GM23338 (cell line): ENCODE data around the gene LGALS13. TPM values are rescaled to one million over a fixed set of nuclear protein-coding genes. Genes with fewer than 3 reads are reported as not detected.

Experiments
- ATAC-seq: fragments of 200-7000 bp; cut with Tn5 transposase; 3 replicates; pipeline ENCODE4 v1.9.1; 2020
- DNase-seq: peaks from one replicate; pipeline ENCODE4 v3.0.0-alpha.2; 2015; ENCODE audit warnings: low spot score
- H2AFZ ChIP-seq: fragments of 200-600 bp; sonication (generic); 2 replicates; pipeline ENCODE4 v1.8.0; 2016; ENCODE audit warnings: antibody characterized with exemption, mild to moderate bottlenecking, moderate library complexity
- H3F3A ChIP-seq: fragments of 200-600 bp; sonication (generic); replicated peaks from 2 replicates; pipeline ENCODE4 v1.8.0; 2017; ENCODE audit warnings: antibody characterized with exemption, mixed run types, low read depth
- H3K27ac ChIP-seq: fragments of 200-600 bp; sonication (generic); 2 replicates; pipeline ENCODE4 v1.6.1; 2016; ENCODE audit warnings: low read depth
- H3K27me3 ChIP-seq: fragments of 200-600 bp; sonication (generic); 2 replicates; pipeline ENCODE4 v1.8.0; 2016; ENCODE audit warnings: mild to moderate bottlenecking, mixed run types, moderate library complexity; ENCODE audit not compliant: insufficient read depth
- H3K36me3 ChIP-seq: fragments of 200-600 bp; sonication (generic); 2 replicates; pipeline ENCODE4 v1.8.0; 2016; ENCODE audit warnings: mild to moderate bottlenecking; ENCODE audit not compliant: insufficient read depth
- H3K4me1 ChIP-seq: fragments of 200-600 bp; sonication (generic); 2 replicates; pipeline ENCODE4 v1.8.0; 2016; ENCODE audit warnings: mild to moderate bottlenecking, moderate library complexity; ENCODE audit not compliant: insufficient read depth
- H3K4me2 ChIP-seq: fragments of 200-600 bp; sonication (generic); 2 replicates; pipeline ENCODE4 v1.7.1; 2017; ENCODE audit warnings: mixed run types
- H3K4me3 ChIP-seq: fragments of 200-600 bp; sonication (generic); 2 replicates; pipeline ENCODE4 v1.6.1; 2016; ENCODE audit warnings: mixed run types
- H3K79me2 ChIP-seq: fragments of 200-600 bp; sonication (generic); replicated peaks from 2 replicates; pipeline ENCODE4 v1.8.0; 2017; ENCODE audit warnings: mild to moderate bottlenecking; ENCODE audit not compliant: insufficient read depth
- H3K9me2 ChIP-seq: fragments of 200-600 bp; sonication (generic); 2 replicates; pipeline ENCODE4 v1.8.0; 2017; ENCODE audit not compliant: insufficient read depth
- H4K20me1 ChIP-seq: fragments of 200-600 bp; sonication (generic); replicated peaks from 2 replicates; pipeline ENCODE4 v1.8.0; 2017; ENCODE audit warnings: mild to moderate bottlenecking; ENCODE audit not compliant: insufficient read depth
- H3K27ac Mint-ChIP-seq: 2 replicates; pipeline ENCODE4 v1.8.0; 2020; ENCODE audit warnings: inconsistent platforms, mild to moderate bottlenecking, moderate library complexity, mixed read lengths
- H3K27me3 Mint-ChIP-seq: 3 replicates; pipeline ENCODE4 v1.8.0; 2022; ENCODE audit warnings: low read depth, mild to moderate bottlenecking, moderate library complexity, mixed read lengths, inconsistent platforms; ENCODE audit not compliant: insufficient read depth, poor library complexity
- H3K36me3 Mint-ChIP-seq: 3 replicates; pipeline ENCODE4 v1.8.0; 2021; ENCODE audit warnings: low read depth, mild to moderate bottlenecking, inconsistent platforms, moderate library complexity, mixed read lengths
- H3K4me1 Mint-ChIP-seq: 3 replicates; pipeline ENCODE4 v1.8.0; 2020; ENCODE audit warnings: mild to moderate bottlenecking, inconsistent platforms, mixed read lengths
- H3K4me3 Mint-ChIP-seq: 3 replicates; pipeline ENCODE4 v1.8.0; 2021; ENCODE audit warnings: moderate library complexity, mild to moderate bottlenecking, inconsistent platforms, mixed read lengths
- H3K9me3 Mint-ChIP-seq: 3 replicates; pipeline ENCODE4 v1.8.0; 2020; ENCODE audit warnings: moderate library complexity, mild to moderate bottlenecking, inconsistent platforms, mixed read lengths
- EZH2phosphoT487 ChIP-seq: fragments of 200-600 bp; sonication (generic); IDR thresholded peaks from one replicate; pipeline ENCODE4 v1.8.1; 2018; ENCODE audit warnings: antibody characterized with exemption; ENCODE audit not compliant: unreplicated experiment
- JUNB ChIP-seq: IDR thresholded peaks from one replicate; pipeline ENCODE4 v1.6.1; 2016; ENCODE audit warnings: antibody characterized with exemption; ENCODE audit not compliant: unreplicated experiment
- ZNF331 ChIP-seq: fragments of 250-450 bp; sonication (Bioruptor Pico); IDR thresholded peaks from 2 replicates; pipeline ENCODE4 v1.5.0; 2020; ENCODE audit warnings: low read depth, mild to moderate bottlenecking, moderate library complexity
- polyA plus RNA-seq: library from polyadenylated mRNA; unstranded; fragments of >200 nt; fragmentation: Nextera tagmentation; extraction: Ambion mirVana; gene quantifications from 2 replicates; pipeline ENCODE4 v1.2.1, GENCODE V29; 2016
- total RNA-seq: library from RNA; depleted of rRNA; stranded (reverse); fragments of >200 nt; shearing (Covaris generic); gene quantifications from 2 replicates; pipeline ENCODE4 v1.2.3, GENCODE V29; 2014
- TF ChIP-seq, protein P1 (sequence below): fragments of 250-450 bp; sonication (Bioruptor Pico); IDR thresholded peaks from 2 replicates; pipeline ENCODE4 v1.5.0; 2020; ENCODE audit warnings: mild to moderate bottlenecking, moderate library complexity
- TF ChIP-seq, protein P2 (sequence below): IDR thresholded peaks from 2 replicates; pipeline ENCODE4 v1.6.1; 2016; ENCODE audit warnings: antibody characterized with exemption

The LGALS13 gene
- total and polyA plus RNA-seq, 2 experiments from 2014 or later, result not detected

DNA sequence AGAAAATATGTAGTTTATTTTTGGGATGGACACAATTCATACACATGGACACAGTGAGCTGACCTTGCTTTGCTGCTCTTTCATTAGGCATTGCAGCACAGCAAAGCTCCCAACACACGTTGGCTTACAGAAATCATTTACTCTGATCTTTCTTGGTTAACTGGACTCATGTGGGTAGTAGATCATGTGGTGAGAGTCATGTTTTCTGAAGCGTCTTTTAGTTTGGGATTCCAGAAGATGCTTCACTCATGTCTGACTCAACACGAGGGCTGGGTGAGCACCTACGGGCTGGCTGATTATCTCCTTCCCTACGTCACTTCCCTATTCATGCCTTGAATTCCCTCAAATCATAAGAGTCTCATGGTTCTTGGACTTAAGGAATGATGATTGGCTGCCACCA lies 41.3 kb downstream of the LGALS13 start:
- H2AFZ ChIP-seq, result no peak overlapping the region

More for the DNA sequence above, 41.3 kb downstream of the LGALS13 start:
- H3K4me1 ChIP-seq, result no peaks in the 10 kb centered on the region
- H3K27me3 Mint-ChIP-seq, result peaks cover 13% of the 10 kb centered on the region
- no peaks in the 10 kb centered on the region for H3K36me3 Mint-ChIP-seq
- TF ChIP-seq, protein P1, sequence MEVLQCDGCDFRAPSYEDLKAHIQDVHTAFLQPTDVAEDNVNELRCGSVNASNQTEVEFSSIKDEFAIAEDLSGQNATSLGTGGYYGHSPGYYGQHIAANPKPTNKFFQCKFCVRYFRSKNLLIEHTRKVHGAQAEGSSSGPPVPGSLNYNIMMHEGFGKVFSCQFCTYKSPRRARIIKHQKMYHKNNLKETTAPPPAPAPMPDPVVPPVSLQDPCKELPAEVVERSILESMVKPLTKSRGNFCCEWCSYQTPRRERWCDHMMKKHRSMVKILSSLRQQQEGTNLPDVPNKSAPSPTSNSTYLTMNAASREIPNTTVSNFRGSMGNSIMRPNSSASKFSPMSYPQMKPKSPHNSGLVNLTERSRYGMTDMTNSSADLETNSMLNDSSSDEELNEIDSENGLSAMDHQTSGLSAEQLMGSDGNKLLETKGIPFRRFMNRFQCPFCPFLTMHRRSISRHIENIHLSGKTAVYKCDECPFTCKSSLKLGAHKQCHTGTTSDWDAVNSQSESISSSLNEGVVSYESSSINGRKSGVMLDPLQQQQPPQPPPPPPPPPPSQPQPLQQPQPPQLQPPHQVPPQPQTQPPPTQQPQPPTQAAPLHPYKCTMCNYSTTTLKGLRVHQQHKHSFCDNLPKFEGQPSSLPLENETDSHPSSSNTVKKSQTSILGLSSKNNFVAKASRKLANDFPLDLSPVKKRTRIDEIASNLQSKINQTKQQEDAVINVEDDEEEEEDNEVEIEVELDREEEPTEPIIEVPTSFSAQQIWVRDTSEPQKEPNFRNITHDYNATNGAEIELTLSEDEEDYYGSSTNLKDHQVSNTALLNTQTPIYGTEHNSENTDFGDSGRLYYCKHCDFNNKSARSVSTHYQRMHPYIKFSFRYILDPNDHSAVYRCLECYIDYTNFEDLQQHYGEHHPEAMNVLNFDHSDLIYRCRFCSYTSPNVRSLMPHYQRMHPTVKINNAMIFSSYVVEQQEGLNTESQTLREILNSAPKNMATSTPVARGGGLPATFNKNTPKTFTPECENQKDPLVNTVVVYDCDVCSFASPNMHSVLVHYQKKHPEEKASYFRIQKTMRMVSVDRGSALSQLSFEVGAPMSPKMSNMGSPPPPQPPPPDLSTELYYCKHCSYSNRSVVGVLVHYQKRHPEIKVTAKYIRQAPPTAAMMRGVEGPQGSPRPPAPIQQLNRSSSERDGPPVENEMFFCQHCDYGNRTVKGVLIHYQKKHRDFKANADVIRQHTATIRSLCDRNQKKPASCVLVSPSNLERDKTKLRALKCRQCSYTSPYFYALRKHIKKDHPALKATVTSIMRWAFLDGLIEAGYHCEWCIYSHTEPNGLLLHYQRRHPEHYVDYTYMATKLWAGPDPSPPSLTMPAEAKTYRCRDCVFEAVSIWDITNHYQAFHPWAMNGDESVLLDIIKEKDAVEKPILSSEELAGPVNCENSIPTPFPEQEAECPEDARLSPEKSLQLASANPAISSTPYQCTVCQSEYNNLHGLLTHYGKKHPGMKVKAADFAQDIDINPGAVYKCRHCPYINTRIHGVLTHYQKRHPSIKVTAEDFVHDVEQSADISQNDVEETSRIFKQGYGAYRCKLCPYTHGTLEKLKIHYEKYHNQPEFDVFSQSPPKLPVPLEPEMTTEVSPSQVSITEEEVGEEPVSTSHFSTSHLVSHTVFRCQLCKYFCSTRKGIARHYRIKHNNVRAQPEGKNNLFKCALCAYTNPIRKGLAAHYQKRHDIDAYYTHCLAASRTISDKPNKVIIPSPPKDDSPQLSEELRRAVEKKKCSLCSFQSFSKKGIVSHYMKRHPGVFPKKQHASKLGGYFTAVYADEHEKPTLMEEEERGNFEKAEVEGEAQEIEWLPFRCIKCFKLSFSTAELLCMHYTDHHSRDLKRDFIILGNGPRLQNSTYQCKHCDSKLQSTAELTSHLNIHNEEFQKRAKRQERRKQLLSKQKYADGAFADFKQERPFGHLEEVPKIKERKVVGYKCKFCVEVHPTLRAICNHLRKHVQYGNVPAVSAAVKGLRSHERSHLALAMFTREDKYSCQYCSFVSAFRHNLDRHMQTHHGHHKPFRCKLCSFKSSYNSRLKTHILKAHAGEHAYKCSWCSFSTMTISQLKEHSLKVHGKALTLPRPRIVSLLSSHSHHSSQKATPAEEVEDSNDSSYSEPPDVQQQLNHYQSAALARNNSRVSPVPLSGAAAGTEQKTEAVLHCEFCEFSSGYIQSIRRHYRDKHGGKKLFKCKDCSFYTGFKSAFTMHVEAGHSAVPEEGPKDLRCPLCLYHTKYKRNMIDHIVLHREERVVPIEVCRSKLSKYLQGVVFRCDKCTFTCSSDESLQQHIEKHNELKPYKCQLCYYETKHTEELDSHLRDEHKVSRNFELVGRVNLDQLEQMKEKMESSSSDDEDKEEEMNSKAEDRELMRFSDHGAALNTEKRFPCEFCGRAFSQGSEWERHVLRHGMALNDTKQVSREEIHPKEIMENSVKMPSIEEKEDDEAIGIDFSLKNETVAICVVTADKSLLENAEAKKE (CRISPR knock-in tag), result no peak
- TF ChIP-seq ZNF331 (CRISPR knock-in tag) (no peak), EZH2phosphoT487 (no peak), JUNB (no peak)
- TF ChIP-seq, protein P2, sequence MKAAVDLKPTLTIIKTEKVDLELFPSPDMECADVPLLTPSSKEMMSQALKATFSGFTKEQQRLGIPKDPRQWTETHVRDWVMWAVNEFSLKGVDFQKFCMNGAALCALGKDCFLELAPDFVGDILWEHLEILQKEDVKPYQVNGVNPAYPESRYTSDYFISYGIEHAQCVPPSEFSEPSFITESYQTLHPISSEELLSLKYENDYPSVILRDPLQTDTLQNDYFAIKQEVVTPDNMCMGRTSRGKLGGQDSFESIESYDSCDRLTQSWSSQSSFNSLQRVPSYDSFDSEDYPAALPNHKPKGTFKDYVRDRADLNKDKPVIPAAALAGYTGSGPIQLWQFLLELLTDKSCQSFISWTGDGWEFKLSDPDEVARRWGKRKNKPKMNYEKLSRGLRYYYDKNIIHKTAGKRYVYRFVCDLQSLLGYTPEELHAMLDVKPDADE, result no peak
- no peaks in the 10 kb centered on the region for H3F3A ChIP-seq
- no peak overlapping the region for H3K27ac Mint-ChIP-seq
- H3K4me1 Mint-ChIP-seq, result no peaks in the 10 kb centered on the region
- no peak overlapping the region for H3K4me3 Mint-ChIP-seq
- H3K4me3 ChIP-seq, result no peak overlapping the region
- H3K27me3 ChIP-seq, result no peaks in the 10 kb centered on the region
- no peaks in the 10 kb centered on the region; the same call in 1 of the 2 replicates for H4K20me1 ChIP-seq
- no peaks in the 10 kb centered on the region for H3K36me3 ChIP-seq
- H3K4me2 ChIP-seq, result no peak overlapping the region
- H3K27ac ChIP-seq, result no peak overlapping the region
- ATAC-seq (no peak), DNase-seq (no peak)
- no peaks in the 10 kb centered on the region for H3K9me3 Mint-ChIP-seq
- H3K79me2 ChIP-seq, result no peaks in the 10 kb centered on the region
- H3K9me2 ChIP-seq, result no peaks in the 10 kb centered on the region
